GM12872 (cell line): ENCODE results near the gene RPL18.

ENCODE experiments used
- CTCF ChIP-seq: IDR thresholded peaks from 3 replicates; pipeline ENCODE4 v1.5.1; 2011; ENCODE audit warnings: low read depth, mild to moderate bottlenecking, low read length, moderate library complexity; ENCODE audit not compliant: insufficient read depth

Gene RPL18

GRCh38 chr19:48631225-48631624 is 12.2 kb upstream of the RPL18 start:
- TF ChIP-seq CTCF: no peak

GRCh38 chr19:48630296-48631063 is 11.5 kb upstream of the RPL18 start:
- no peak for TF ChIP-seq CTCF

GRCh38 chr19:48629599-48630295 is 10.8 kb upstream of the RPL18 start:
- no peak for TF ChIP-seq CTCF

- TF ChIP-seq CTCF: no peak
These were observed 10.3 kb upstream of the RPL18 start for GRCh38 chr19:48629297-48629598.

- no peak for TF ChIP-seq CTCF
These were observed 9.7 kb upstream of the RPL18 start for GRCh38 chr19:48628486-48629296.

GRCh38 chr19:48627865-48628314 is 8.9 kb upstream of the RPL18 start:
- TF ChIP-seq CTCF: no peak

GRCh38 chr19:48627201-48627864 is 8.4 kb upstream of the RPL18 start:
- no peak for TF ChIP-seq CTCF
